NCI-H2196 treated with DMSO at 0.1 percent for 48 hours (cell line): ENCODE results near the gene IL20RA.

Source experiments
- DNase-seq: peaks from one replicate; lab custom pipeline; 2025; ENCODE audit not compliant: unreplicated experiment; lab: John Stamatoyannopoulos, UW

The IL20RA gene

GRCh38 chr6:137011406-137011805 lies 33.4 kb downstream of the IL20RA start:
- no peak for DNase-seq

- DNase-seq = no peak
These were observed 34.5 kb downstream of the IL20RA start for GRCh38 chr6:137010128-137010718.

GRCh38 chr6:137008204-137008603 lies 36.6 kb downstream of the IL20RA start:
- no peak for DNase-seq

- no peak for DNase-seq
These were observed 38.7 kb downstream of the IL20RA start for GRCh38 chr6:137006056-137006455.

- DNase-seq = no peak
These were observed 39.7 kb downstream of the IL20RA start for GRCh38 chr6:137005073-137005472.

DNA sequence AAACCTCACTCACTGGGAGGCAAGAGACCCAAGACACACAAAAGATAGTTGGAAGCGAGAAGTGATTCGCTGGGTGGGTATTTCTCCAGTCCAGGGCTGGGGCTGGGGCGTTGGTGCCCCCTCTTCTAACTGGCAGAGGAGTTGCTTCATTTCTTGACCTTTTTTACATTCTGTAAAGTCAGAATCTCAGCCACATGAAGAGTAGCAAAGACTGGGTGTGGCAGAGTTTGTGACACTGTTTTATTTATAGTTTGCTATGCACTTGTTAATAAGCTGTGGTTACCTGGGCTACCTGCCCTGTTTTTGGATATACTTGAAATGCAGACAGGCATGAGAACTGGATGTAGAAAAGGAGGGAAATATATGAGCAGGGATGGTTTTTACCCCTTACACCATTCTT lies 42.3 kb downstream of the IL20RA start:
- DNase-seq = no peak

DNA sequence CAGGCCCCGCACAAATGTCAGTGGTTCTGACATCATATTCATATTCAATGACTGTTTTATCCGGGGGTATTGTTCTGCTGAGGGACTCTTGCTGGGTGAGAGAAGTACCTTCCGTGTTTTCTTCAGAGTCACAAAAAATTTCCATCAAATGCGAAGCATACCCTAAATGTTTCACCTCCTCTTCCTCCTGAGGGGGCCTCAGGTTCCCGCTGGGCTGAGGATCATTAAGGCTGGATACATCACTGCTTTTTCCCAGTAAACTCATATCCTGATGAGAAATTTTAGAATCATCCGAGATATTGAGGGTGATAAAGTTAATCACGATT lies 42.8 kb downstream of the IL20RA start:
- DNase-seq = no peak

DNA sequence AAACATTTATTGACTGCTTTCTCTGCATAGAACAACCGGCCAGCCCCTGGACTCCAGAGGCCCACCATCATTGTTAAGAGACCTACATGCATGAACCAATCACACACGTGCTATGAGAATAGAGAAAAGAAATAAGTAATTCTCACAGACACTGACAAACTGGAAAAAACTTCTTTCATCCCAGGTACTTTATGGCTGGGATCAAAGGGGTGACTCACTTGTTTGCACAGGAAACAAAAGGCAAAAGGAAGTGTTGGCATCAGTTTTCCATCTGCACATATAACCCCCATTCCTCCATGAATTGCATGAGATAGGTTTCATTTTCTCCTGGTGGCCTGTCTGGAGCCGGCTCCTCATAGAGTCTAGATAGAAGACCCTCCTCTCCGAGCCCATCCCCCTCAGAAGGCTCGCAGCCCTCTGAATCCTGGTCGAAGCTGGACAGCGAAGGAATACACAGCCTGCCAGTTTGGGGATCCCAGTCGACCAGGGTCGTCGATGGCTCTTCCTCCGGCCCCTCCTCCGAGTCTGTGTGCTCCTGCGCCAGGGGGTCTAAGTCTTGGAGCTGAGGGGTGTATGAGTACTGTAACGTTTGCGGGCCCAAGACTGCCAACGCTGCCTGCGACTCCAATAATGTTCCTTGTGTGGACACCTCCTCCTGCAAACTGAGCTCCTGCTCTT lies 43.3 kb downstream of the IL20RA start:
- peak; percentile 19 for DNase-seq

DNA sequence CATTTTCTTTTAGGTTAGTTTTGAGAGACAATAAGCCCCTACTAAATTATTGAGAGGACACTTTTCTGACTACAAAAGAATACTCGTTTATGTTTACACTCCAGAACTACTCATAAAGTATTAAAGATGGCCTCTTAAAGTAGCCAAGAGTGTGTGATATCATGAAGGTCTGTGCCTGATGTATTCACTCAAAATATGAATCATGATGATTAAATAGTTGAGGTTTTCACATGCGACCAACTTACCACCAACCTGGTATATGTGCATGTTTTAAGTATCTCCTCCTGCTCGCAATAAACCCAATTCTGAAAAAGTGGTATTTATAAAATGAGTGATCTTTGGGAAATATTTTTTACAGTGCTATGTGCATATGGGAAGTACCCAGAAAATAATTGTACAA lies 43.9 kb downstream of the IL20RA start:
- DNase-seq = no peak

- DNase-seq = no peak
These were observed 49.2 kb downstream of the IL20RA start for GRCh38 chr6:136995521-136995920.

GRCh38 chr6:136994782-136995181 lies 50.0 kb downstream of the IL20RA start:
- DNase-seq = peak; percentile 46

- no peak for DNase-seq
These were observed 52.7 kb downstream of the IL20RA start for GRCh38 chr6:136992113-136992512.

- DNase-seq = no peak
These were observed 53.1 kb downstream of the IL20RA start for GRCh38 chr6:136991646-136992045.

- DNase-seq = no peak
These were observed 54.0 kb downstream of the IL20RA start for GRCh38 chr6:136990754-136991153.

DNA sequence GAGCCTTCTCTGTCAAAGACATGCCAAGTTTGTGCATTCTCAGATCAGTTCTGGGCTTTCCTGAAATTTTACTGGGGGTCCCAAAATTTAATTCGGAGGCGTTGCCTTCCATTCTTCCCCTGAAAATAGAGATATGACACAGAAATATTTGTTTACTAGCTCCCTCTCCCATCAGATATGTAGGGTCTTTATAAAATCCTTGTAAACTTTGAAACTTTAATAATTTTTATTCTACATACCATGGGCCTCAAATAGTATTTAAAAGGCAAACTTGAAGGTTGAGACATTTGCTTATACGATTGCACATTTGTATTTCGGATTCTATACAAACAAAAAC lies 54.6 kb downstream of the IL20RA start:
- DNase-seq = no peak

- no peak for DNase-seq
These were observed 55.1 kb downstream of the IL20RA start for GRCh38 chr6:136989571-136990241.

GRCh38 chr6:136987526-136987925 lies 57.2 kb downstream of the IL20RA start:
- DNase-seq = no peak

GRCh38 chr6:136985502-136985901 lies 59.3 kb downstream of the IL20RA start:
- no peak for DNase-seq

DNA sequence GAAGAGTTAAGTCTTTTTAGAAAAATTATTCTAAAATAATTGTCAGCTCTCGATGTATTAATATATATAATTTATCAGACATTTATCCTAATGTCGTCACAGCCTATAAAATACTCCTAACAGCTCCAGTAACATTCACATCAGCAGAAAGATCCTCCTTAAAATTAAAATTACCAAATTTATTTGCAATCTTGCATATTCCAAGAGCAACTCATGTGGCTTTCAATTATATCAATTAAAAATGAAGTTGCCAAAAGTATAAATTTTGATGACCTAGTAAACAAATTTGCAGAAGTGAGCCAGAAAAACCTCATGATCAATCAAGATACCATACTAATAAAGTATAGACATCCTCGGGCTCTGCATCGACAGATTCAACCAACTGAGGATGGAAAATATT lies 60.2 kb downstream of the IL20RA start:
- DNase-seq = no peak

GRCh38 chr6:136983687-136984086 lies 61.1 kb downstream of the IL20RA start:
- no peak for DNase-seq

DNA sequence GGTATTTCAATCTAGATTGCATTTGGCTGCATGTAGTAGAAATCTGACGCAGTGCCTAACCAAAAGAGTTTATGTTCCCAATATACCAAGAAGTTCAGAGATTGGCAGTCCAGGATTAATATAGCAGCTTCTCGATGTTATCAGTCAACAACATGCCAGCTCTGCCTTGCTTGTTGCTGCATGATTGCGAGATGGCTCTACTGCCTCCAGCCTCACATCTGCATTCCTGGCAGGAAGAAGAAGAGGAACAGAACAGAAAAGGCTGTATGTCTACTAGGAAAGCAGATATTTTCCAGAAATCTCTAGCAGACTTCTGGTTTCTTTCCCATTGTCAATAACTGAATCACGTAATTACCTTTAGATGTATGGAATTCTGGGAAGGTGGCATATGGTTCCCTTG lies 61.8 kb downstream of the IL20RA start:
- no peak for DNase-seq

DNA sequence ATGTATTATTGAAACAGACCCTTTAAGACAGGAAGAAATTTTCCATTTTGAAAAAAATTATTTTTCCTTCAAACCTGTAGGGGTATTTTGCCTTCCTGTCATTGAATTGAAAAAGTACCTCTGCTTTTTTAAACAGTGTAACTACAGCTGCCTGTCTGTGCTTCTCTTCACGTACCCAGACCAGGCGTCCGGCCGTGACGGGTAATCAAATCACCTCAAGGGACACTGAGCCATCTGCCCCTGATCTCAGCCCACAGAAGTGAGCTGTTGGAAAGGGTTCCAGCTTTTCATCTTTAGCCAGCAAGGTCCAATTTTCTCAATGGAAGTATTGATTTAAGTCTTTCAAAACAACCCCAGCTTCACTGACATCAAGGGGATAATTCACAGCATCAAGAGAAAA lies 64.7 kb downstream of the IL20RA start:
- DNase-seq = no peak

GRCh38 chr6:136979206-136979605 lies 65.6 kb downstream of the IL20RA start:
- DNase-seq = no peak
